ENCODE measurements around the gene TMEM30B. TPM values are rescaled to one million over a fixed set of nuclear protein-coding genes. Genes with fewer than 3 reads are reported as not detected.

TMEM30B gene
- total RNA-seq, 1 experiment from 2014 or later, result not detected

- DNase-seq (ENCODE audit: low read depth), result no peak
Observed at GRCh38 chr14:61234215-61234916, 46.8 kb downstream of the TMEM30B start.

GRCh38 chr14:61233436-61233956, 47.6 kb downstream of the TMEM30B start:
- no peak for DNase-seq (ENCODE audit: low read depth)

- DNase-seq (ENCODE audit: low read depth), result no peak
Observed at GRCh38 chr14:61231810-61232209, 49.3 kb downstream of the TMEM30B start.

GRCh38 chr14:61229981-61230380, 51.2 kb downstream of the TMEM30B start:
- DNase-seq (ENCODE audit: low read depth), result no peak

GRCh38 chr14:61229475-61229888, 51.7 kb downstream of the TMEM30B start:
- DNase-seq (ENCODE audit: low read depth), result no peak

GRCh38 chr14:61227884-61228591, 53.1 kb downstream of the TMEM30B start:
- DNase-seq (ENCODE audit: low read depth), result no peak

Other genes with a start within 250 kb of the TMEM30B start
- 1.1 and 3.1 TPM in 2 replicates for gene PRKCH, start 40.2 kb upstream of the TMEM30B start, total RNA-seq (2014; rRNA removed; shearing (Covaris generic))